Measurements from ENCODE around the gene SLC1A4.
"Not testable (repeated sequence)": the region's sequence is repeated elsewhere in the genome, so short reads cannot be mapped to it uniquely, and the experiment has no call there.

Gene SLC1A4

DNA sequence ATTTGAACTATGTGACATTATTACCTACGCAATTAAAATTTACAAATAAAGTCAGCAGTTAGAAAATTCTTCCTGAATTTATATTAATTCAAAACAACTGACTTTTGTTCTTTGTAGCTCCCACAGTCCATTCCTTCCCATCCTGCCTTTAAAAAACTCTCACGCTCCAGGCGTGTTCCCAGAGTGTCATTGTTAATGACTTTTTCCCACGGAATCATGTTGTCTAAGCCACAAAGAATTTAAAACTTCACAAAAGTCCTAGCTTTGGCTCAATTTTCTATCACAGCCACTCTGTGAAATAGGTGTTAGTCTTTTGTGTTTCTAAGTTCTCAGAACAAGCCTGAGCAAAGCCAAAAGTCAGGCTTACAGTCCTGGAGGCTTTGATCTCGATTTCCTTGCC lies 26.5 kb downstream of the SLC1A4 start:
- no peak for TF ChIP-seq CTCF (conservative IDR thresholded peaks at IDR 0.05)
- H3K27ac ChIP-seq: no peak overlapping the region

- TF ChIP-seq CTCF (conservative IDR thresholded peaks at IDR 0.05): no peak
- H3K27ac ChIP-seq: no peak overlapping the region
These were observed 27.6 kb downstream of the SLC1A4 start for GRCh38 chr2:65016789-65017188.

GRCh38 chr2:65017335-65017734 lies 28.1 kb downstream of the SLC1A4 start:
- no peak overlapping the region for H3K27ac ChIP-seq
- peak; percentile 77 for TF ChIP-seq CTCF (conservative IDR thresholded peaks at IDR 0.05)

- TF ChIP-seq CTCF (conservative IDR thresholded peaks at IDR 0.05): no peak
- H3K27ac ChIP-seq: no peak overlapping the region
These were observed 29.0 kb downstream of the SLC1A4 start for GRCh38 chr2:65018141-65018582.

GRCh38 chr2:65019010-65019409 lies 29.8 kb downstream of the SLC1A4 start:
- TF ChIP-seq CTCF (conservative IDR thresholded peaks at IDR 0.05): no peak
- no peak overlapping the region for H3K27ac ChIP-seq

- TF ChIP-seq CTCF (conservative IDR thresholded peaks at IDR 0.05): no peak
- no peak overlapping the region for H3K27ac ChIP-seq
These were observed 30.5 kb downstream of the SLC1A4 start for GRCh38 chr2:65019675-65020195.

- not testable (repeated sequence) for H3K27ac ChIP-seq
These were observed 31.1 kb downstream of the SLC1A4 start for GRCh38 chr2:65020251-65020650.

- TF ChIP-seq CTCF (conservative IDR thresholded peaks at IDR 0.05): no peak
- H3K27ac ChIP-seq: no peak overlapping the region
These were observed 31.8 kb downstream of the SLC1A4 start for GRCh38 chr2:65020943-65021528.
